ENCODE results near the gene KCNQ1.

Gene KCNQ1

DNA sequence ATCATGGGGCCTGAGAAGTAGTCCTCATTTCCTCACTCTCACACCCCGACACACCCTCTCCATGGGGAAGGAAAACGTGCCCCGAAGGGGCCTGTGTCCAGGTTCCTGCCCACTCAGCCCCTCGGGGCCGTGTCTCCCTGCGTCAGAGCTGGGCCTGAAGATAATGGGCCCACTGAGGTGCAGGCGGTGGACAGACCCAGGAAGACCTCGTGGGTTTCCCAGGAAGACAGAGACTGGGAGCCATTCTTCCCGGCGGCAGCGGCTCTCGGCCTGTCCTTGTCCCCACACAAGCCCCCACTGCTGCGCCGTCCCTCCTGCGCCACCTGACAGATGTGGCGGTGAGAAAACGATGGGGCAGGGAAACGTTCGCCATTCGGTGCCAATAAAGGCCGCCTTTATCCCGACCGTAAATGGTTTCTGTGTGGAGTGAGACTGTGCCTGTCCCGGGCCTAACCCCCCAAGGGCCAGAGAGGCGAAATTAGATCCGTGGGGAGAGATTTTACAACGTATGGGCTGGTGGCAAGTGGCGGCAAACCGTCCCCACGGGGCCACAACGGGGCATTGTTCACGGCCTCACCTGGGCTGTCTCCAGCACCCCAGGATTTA, 351.8 kb downstream of the KCNQ1 start:
- Mint-ChIP-seq H3K9me3 (no peaks in the 10 kb centered on the region), H3K36me3 (ENCODE audit: low read depth) (no peaks in the 10 kb centered on the region), H3K27ac (no peak overlapping the region), H3K4me1 (ENCODE audit: low read depth) (no peaks in the 10 kb centered on the region), H3K27me3 (ENCODE audit: low read depth) (no peaks in the 10 kb centered on the region), H3K4me3 (no peak overlapping the region)

DNA sequence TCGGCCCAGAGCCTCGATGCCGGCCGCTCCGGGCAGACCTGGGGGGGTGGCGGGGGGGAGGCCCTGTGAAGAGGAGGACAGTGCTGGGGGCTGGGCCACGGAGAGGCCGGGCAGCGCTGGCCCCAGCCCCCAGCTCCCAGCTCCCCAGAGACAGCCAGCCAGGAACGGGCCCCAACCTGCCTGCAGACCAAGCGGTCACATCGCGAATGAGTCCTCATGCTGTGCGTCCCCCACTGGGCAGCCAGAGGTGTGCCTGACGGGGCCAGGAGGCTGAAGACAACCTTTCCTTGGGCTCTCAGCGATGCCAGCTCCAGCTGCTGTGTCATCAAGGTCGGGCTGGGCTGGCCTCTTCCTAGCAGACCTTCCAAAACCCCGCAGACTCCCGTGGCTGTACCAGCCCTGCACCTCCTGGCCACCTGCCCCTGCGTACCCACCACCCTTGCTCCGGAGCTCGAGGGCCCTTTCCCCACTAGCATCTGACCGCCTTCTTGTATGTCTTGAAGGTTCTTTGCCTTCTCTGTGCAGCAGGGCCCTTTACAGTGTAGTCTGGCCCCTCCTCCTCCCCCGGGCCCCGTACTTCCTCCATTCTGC, 352.4 kb downstream of the KCNQ1 start:
- Mint-ChIP-seq H3K27me3 (ENCODE audit: low read depth) (no peaks in the 10 kb centered on the region), H3K4me1 (ENCODE audit: low read depth) (no peaks in the 10 kb centered on the region), H3K9me3 (no peaks in the 10 kb centered on the region), H3K4me3 (no peak overlapping the region), H3K27ac (no peak overlapping the region), H3K36me3 (ENCODE audit: low read depth) (no peaks in the 10 kb centered on the region)

GRCh38 chr11:2797741-2798361, 353.0 kb downstream of the KCNQ1 start:
- no peaks in the 10 kb centered on the region for H3K9me3 Mint-ChIP-seq
- no peak overlapping the region for H3K27ac Mint-ChIP-seq
- no peaks in the 10 kb centered on the region for H3K27me3 Mint-ChIP-seq (ENCODE audit: low read depth)
- H3K36me3 Mint-ChIP-seq (ENCODE audit: low read depth) = no peaks in the 10 kb centered on the region
- H3K4me3 Mint-ChIP-seq = no peak overlapping the region
- H3K4me1 Mint-ChIP-seq (ENCODE audit: low read depth) = no peaks in the 10 kb centered on the region

GRCh38 chr11:2798951-2799761, 354.3 kb downstream of the KCNQ1 start:
- no peak overlapping the region for H3K27ac Mint-ChIP-seq
- H3K9me3 Mint-ChIP-seq = no peaks in the 10 kb centered on the region
- no peaks in the 10 kb centered on the region for H3K27me3 Mint-ChIP-seq (ENCODE audit: low read depth)
- H3K36me3 Mint-ChIP-seq (ENCODE audit: low read depth) = no peaks in the 10 kb centered on the region
- H3K4me1 Mint-ChIP-seq (ENCODE audit: low read depth) = no peaks in the 10 kb centered on the region
- H3K4me3 Mint-ChIP-seq = no peak overlapping the region

- H3K4me3 Mint-ChIP-seq = no peak overlapping the region
Observed at GRCh38 chr11:2799881-2800654, 355.3 kb downstream of the KCNQ1 start.

GRCh38 chr11:2800655-2801531, 356.1 kb downstream of the KCNQ1 start:
- Mint-ChIP-seq H3K4me1 (ENCODE audit: low read depth) (no peaks in the 10 kb centered on the region), H3K9me3 (no peaks in the 10 kb centered on the region), H3K27me3 (ENCODE audit: low read depth) (no peaks in the 10 kb centered on the region), H3K4me3 (no peak overlapping the region), H3K27ac (no peak overlapping the region), H3K36me3 (ENCODE audit: low read depth) (no peaks in the 10 kb centered on the region)

More at GRCh38 chr11:2799881-2800654, 355.3 kb downstream of the KCNQ1 start:
- Mint-ChIP-seq H3K27ac (no peak overlapping the region), H3K36me3 (ENCODE audit: low read depth) (no peaks in the 10 kb centered on the region), H3K27me3 (ENCODE audit: low read depth) (no peaks in the 10 kb centered on the region), H3K9me3 (no peaks in the 10 kb centered on the region), H3K4me1 (ENCODE audit: low read depth) (no peaks in the 10 kb centered on the region)

GRCh38 chr11:2801711-2802388, 357.0 kb downstream of the KCNQ1 start:
- no peaks in the 10 kb centered on the region for H3K36me3 Mint-ChIP-seq (ENCODE audit: low read depth)
- H3K4me3 Mint-ChIP-seq = no peak overlapping the region
- no peak overlapping the region for H3K27ac Mint-ChIP-seq
- H3K4me1 Mint-ChIP-seq (ENCODE audit: low read depth) = no peaks in the 10 kb centered on the region
- no peaks in the 10 kb centered on the region for H3K27me3 Mint-ChIP-seq (ENCODE audit: low read depth)
- no peaks in the 10 kb centered on the region for H3K9me3 Mint-ChIP-seq

- Mint-ChIP-seq H3K27me3 (ENCODE audit: low read depth) (no peaks in the 10 kb centered on the region), H3K4me1 (ENCODE audit: low read depth) (no peaks in the 10 kb centered on the region), H3K27ac (no peak overlapping the region), H3K4me3 (no peak overlapping the region), H3K36me3 (ENCODE audit: low read depth) (no peaks in the 10 kb centered on the region), H3K9me3 (no peaks in the 10 kb centered on the region)
Observed at GRCh38 chr11:2802389-2803185, 357.8 kb downstream of the KCNQ1 start.

GRCh38 chr11:2803186-2804091, 358.6 kb downstream of the KCNQ1 start:
- Mint-ChIP-seq H3K4me1 (ENCODE audit: low read depth) (no peaks in the 10 kb centered on the region), H3K9me3 (no peaks in the 10 kb centered on the region), H3K36me3 (ENCODE audit: low read depth) (no peaks in the 10 kb centered on the region), H3K27ac (no peak overlapping the region), H3K4me3 (no peak overlapping the region), H3K27me3 (ENCODE audit: low read depth) (no peaks in the 10 kb centered on the region)

DNA sequence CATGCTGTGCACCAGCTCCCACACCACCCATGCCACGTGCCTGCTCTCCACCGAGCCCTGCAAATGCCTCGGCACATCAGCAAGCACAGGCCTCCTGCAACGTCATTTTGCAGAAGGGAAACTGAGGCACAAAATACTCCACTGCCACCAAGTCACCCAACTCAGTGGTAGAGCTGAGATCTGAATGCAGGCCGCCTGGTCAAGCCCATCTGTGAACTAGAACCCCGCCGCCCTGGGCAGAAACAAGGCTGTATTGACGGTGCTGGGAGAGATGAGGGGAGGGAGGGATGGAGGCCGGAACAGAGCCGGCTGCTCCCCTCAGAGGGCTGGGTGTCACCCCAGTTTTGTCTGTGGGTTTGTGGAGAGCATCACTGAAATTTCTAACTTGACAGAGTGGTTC, 359.4 kb downstream of the KCNQ1 start:
- no peaks in the 10 kb centered on the region for H3K4me1 Mint-ChIP-seq (ENCODE audit: low read depth)
- H3K4me3 Mint-ChIP-seq = no peak overlapping the region
- no peak overlapping the region for H3K27ac Mint-ChIP-seq
- H3K27me3 Mint-ChIP-seq (ENCODE audit: low read depth) = no peaks in the 10 kb centered on the region
- H3K36me3 Mint-ChIP-seq (ENCODE audit: low read depth) = no peaks in the 10 kb centered on the region
- H3K9me3 Mint-ChIP-seq = no peaks in the 10 kb centered on the region

DNA sequence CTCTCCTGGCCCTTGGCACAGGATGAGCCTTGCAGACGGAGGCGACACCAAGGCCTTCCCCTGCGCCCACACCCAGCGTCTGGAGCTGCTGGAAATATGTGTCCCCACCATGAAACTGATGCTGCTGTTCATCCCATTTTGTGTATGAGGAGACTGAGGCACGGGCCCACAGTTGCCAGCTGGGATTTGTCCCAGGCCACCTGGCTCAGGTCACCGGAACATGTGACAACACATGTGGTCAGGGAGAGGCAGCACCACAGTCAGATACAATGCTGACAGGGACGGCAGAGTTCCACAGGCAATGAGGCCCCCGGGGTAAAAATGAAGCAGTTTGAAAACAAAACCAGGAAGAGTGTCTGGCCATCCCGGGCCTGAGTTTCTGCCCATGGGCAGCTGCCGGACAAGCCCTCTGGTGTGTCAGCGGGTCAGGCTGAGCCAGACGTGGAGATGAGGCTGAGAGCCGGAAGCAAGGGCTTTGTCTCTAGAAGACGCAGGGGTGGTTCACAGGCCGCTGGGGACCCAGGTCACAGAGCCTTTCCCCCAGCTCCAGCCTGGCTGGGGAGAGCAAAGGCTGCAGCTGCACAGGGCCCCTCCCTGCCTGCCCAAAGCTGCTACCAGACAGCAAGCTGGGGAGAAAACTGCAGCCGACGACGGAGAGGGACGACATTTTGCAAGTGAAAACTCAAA, 360.0 kb downstream of the KCNQ1 start:
- Mint-ChIP-seq H3K4me3 (no peak overlapping the region), H3K36me3 (ENCODE audit: low read depth) (no peaks in the 10 kb centered on the region), H3K4me1 (ENCODE audit: low read depth) (no peaks in the 10 kb centered on the region), H3K9me3 (no peaks in the 10 kb centered on the region), H3K27ac (no peak overlapping the region), H3K27me3 (ENCODE audit: low read depth) (no peaks in the 10 kb centered on the region)
